Astrocyte of the cerebellum (primary cell): ENCODE results near the gene ARFRP1.
"Not testable (repeated sequence)": the region's sequence is repeated elsewhere in the genome, so short reads cannot be mapped to it uniquely, and the experiment has no call there.

Experiments used
- DNase-seq: peaks from one replicate; pipeline ENCODE4 v3.0.0-alpha.2; 2011; ENCODE audit warnings: low read depth
- H3K4me3 ChIP-seq: 2 replicates; pipeline ENCODE4 v1.5.1; 2011; ENCODE audit warnings: mild to moderate bottlenecking, low read depth, low read length, moderate library complexity
- CTCF ChIP-seq: IDR thresholded peaks from 2 replicates; pipeline ENCODE4 v1.5.1; 2012; ENCODE audit warnings: low read length, low read depth, moderate library complexity, mild to moderate bottlenecking; ENCODE audit errors: missing control alignments
- in situ Hi-C: cut with HindIII; loops from 2 replicates; pipeline ENCODE4 v1.10.0; 2017; ENCODE audit warnings: low sequenced_read_pairs

The ARFRP1 gene

DNA sequence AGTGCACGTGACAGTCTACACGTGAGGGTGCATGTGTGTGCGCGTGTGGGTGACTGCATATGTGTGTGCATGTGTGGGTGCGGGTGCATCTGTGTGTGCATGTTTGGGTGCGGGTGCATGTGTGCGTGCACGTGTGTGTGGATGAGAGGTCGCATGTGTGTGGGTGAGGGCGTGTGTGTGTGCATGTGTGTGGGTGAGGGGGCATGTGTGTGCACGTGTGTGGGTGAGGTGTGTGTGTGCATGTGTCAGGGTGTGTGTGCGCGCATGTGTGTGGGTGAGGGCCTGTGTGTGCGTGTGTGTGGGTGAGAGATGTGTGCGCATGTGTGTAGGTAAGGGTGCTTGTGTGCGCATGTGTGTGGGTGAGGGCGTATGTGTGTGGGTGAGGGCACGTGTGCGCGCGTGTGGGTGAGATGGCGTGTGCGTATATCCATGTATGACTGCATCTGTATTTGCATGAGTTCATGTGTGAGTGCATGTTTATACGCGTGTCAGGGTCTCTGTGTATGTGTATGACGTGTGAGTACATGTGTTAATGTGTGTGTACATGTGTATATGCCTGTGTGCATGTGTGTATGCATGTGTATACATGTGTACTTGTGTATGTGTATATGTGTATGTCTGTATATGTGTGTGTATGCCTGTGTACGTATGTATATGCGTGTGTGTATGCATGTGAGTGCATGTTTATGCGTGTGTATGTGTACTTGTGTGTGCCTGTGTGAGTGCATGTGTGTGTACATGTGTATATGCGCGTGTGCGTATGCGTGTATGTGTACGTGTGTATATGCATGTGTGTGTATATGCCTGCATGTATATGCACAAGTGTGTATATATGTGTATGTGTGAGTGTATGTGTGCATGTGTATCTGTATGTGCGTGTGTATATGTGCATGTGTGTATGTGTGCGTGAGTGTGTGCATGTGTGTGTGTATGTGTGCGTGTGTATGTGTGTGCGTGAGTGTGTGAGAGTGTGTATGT is 24.6 kb upstream of the ARFRP1 start:
- H3K4me3 ChIP-seq: no peak overlapping the region
- no peak for TF ChIP-seq CTCF
- in situ Hi-C loops: no loop called here
- DNase-seq: no peak

DNA sequence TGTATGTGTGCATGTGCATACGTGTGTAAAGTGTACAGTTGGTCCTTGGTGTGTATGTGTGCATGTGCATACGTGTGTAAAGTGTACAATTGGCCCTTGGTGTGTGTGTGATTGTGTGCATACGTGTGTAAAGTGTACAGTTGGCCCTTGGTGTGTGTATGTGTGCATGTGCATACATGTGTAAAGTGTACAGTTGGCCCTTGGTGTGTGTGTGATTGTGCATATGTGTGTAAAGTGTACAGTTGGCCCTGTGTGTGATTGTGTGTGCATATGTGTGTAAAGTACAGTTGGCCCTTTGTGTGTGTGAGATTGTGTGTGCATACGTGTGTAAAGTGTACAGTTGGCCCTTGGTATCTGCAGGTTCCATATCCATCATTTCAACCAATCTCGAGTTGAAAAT is 23.6 kb upstream of the ARFRP1 start:
- H3K4me3 ChIP-seq: no peak overlapping the region
- no peak for TF ChIP-seq CTCF
- DNase-seq: no peak
- in situ Hi-C loops: no loop called here

DNA sequence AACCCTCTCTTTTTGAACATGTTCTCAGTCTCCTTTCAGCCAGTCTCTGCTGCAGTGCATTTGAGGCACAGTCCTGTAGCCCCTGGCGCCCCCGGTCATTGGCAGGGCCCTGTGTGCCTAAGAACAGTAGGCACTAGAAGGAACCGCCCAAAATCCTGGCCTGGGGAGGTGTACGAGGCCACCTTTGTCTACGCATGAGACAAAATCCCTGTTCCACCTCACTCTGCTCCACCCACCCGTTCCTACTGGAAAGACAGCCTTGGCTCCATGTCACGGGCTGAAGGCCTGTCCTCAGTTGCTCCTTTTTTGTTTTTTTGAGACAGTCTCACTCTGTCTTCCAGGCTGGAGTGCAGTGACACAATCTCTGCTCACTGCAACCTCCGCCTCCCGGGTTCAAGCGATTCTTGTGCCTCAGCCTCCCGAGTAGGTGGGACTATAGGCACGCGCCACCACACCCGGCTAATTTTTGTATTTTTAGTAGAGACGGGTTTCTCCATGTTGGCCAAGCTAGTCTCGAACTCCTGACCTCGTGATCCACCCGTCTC is 22.5 kb upstream of the ARFRP1 start:
- in situ Hi-C loops, DNase-seq, H3K4me3 ChIP-seq: not testable (repeated sequence)

GRCh38 chr20:63722967-63723622 is 15.3 kb upstream of the ARFRP1 start:
- in situ Hi-C loops, H3K4me3 ChIP-seq, DNase-seq: not testable (repeated sequence)

DNA sequence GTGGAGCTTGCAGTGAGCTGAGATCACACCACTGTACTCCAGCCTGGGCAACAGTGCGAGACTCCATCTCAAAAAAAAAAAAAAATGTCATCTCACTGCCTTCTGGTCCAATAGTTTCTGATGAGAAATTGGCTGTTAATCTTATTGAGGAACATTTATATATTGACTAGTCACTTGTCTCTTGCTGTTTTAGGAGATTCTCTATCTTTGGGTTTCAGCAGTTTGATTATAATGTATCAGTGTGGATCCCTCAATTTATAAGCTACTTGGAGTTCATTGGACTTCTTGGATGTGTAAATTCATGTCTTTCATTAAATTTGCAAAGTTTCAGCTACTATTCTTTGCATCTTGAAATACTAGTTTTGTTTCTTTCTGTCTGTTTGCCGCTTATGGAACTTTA is 11.2 kb upstream of the ARFRP1 start:
- no peak for TF ChIP-seq CTCF
- DNase-seq: no peak
- in situ Hi-C loops: no loop called here

DNA sequence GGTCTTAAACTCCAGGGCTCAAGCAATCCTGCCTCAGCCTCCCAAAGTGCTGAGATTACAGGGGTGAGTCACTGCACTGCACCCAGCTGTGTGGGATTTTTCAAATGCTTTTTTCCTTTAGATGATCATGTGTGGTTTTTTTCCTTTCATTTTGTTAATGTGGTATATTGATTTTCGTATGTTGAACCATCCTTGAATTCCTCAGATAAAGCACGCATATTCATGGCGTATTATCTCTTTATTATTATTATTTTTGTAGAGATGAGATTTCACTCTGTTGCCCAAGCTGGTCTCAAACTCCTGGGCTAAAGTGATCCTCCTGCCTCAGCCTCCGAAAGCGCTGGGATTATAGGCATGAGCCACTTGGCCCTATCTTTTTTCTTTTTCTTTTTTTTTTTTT is 7.1 kb upstream of the ARFRP1 start:
- H3K4me3 ChIP-seq: no peak overlapping the region
- no peak for TF ChIP-seq CTCF
- no peak for DNase-seq
- in situ Hi-C loops: no loop called here

More for the DNA sequence above, 11.2 kb upstream of the ARFRP1 start:
- no peak overlapping the region for H3K4me3 ChIP-seq

- no peak for DNase-seq
- TF ChIP-seq CTCF: no peak
- no peak overlapping the region for H3K4me3 ChIP-seq
- in situ Hi-C loops: no loop called here
These were observed 4.4 kb upstream of the ARFRP1 start for GRCh38 chr20:63712191-63712590.
